PC-3 (cell line): ENCODE measurements around the gene PFN3. TPM values are rescaled to one million over a fixed set of nuclear protein-coding genes. Genes with fewer than 3 reads are reported as not detected.
A peak's percentile ranks its signal among the peaks of the same experiment; 100 is the strongest.

ENCODE experiments used
- ATAC-seq: fragments of 200-7000 bp; cut with Tn5 transposase; 2 replicates; pipeline ENCODE4 v1.9.1; 2020; ENCODE audit warnings: mild to moderate bottlenecking, moderate library complexity
- BruUV-seq: library from RNA; stranded (reverse); fragments of 400-500 nt; replicated peaks from 2 replicates; lab custom pipeline; 2021; lab: Mats Ljungman, UMichigan
- CTCF ChIA-PET: fragments of 300-600 bp; sonication (Branson Sonifier 250); formaldehyde crosslinking; loops from one replicate; lab custom pipeline; 2022; ENCODE audit warnings: antibody characterized with exemption; lab: Charles Lee
- POLR2A ChIA-PET: fragments of 300-600 bp; sonication (Branson Sonifier 250); formaldehyde crosslinking; loops from one replicate; lab custom pipeline; 2022; ENCODE audit warnings: antibody characterized with exemption; ENCODE audit not compliant: unreplicated experiment; lab: Charles Lee
- DNase-seq: peaks from one replicate; pipeline ENCODE4 v3.0.0-alpha.2; 2015
- H2AFZ ChIP-seq: fragments of 300-600 bp; sonication (generic); 2 replicates; pipeline ENCODE4 v1.6.0; 2016; ENCODE audit warnings: antibody characterized with exemption, low read length
- H3F3A ChIP-seq: fragments of 300-600 bp; sonication (generic); one replicate; pipeline ENCODE4 v1.6.0; 2017; ENCODE audit warnings: antibody characterized with exemption, low read length, control low read depth, mild to moderate bottlenecking; ENCODE audit not compliant: unreplicated experiment
- H3K27ac ChIP-seq: fragments of 300-600 bp; sonication (generic); 2 replicates; pipeline ENCODE4 v1.5.1; 2016; ENCODE audit warnings: mild to moderate bottlenecking, low read length
- H3K27me3 ChIP-seq: fragments of 300-600 bp; sonication (generic); 2 replicates; pipeline ENCODE4 v1.6.1; 2016; ENCODE audit warnings: low read length, mixed read lengths
- H3K36me3 ChIP-seq: fragments of 300-600 bp; sonication (generic); 2 replicates; pipeline ENCODE4 v1.6.1; 2016; ENCODE audit warnings: low read depth, mixed run types, low read length, mixed read lengths
- H3K4me1 ChIP-seq: fragments of 300-600 bp; sonication (generic); 2 replicates; pipeline ENCODE4 v1.5.1; 2016; ENCODE audit warnings: low read length; ENCODE audit not compliant: insufficient read depth
- H3K4me2 ChIP-seq: fragments of 300-600 bp; sonication (generic); 2 replicates; pipeline ENCODE4 v1.6.0; 2016; ENCODE audit warnings: low read length
- H3K4me3 ChIP-seq: fragments of 300-600 bp; sonication (generic); 2 replicates; pipeline ENCODE4 v1.5.1; 2016; ENCODE audit warnings: mild to moderate bottlenecking, low read length, mixed read lengths
- H3K79me2 ChIP-seq: fragments of 300-600 bp; sonication (generic); 2 replicates; pipeline ENCODE4 v1.6.1; 2017; ENCODE audit warnings: low read length, mixed read lengths
- H3K9ac ChIP-seq: fragments of 300-600 bp; sonication (generic); 2 replicates; pipeline ENCODE4 v1.6.0; 2016; ENCODE audit warnings: mild to moderate bottlenecking, low read length
- H3K9me2 ChIP-seq: fragments of 300-600 bp; sonication (generic); replicated peaks from 2 replicates; pipeline ENCODE4 v1.6.1; 2016; ENCODE audit warnings: mixed run types, low read length, mixed read lengths
- H3K9me3 ChIP-seq: fragments of 300-600 bp; sonication (generic); 2 replicates; pipeline ENCODE4 v1.6.1; 2016; ENCODE audit warnings: low read length, mixed read lengths
- H4K20me1 ChIP-seq: fragments of 300-600 bp; sonication (generic); 2 replicates; pipeline ENCODE4 v1.6.1; 2016; ENCODE audit warnings: low read length, mixed read lengths
- EZH2 ChIP-seq: fragments of 300-600 bp; sonication (generic); IDR thresholded peaks from one replicate; pipeline ENCODE4 v1.6.1; 2017; ENCODE audit warnings: antibody characterized with exemption, mild to moderate bottlenecking, low read length; ENCODE audit not compliant: unreplicated experiment
- EZH2phosphoT487 ChIP-seq: fragments of 300-600 bp; sonication (generic); IDR thresholded peaks from 2 replicates; pipeline ENCODE4 v1.6.1; 2018; ENCODE audit warnings: mild to moderate bottlenecking, antibody characterized with exemption, low read length, borderline replicate concordance
- intact Hi-C: fragments of 100-400 bp; cut with micrococcal nuclease; formaldehyde crosslinking; loops from 2 replicates; pipeline ENCODE4 v1.9.0; 2023
- total RNA-seq: library from RNA; depleted of rRNA; stranded (reverse); fragments of >200 nt; gene quantifications from 2 replicates; pipeline ENCODE4 v1.2.3, GENCODE V29; 2014
- TF ChIP-seq, protein P1 (sequence below): fragments of 300-600 bp; sonication (generic); conservative IDR thresholded peaks from 2 replicates; pipeline ENCODE4 v1.5.1; 2017; ENCODE audit warnings: antibody characterized with exemption, low read depth, mild to moderate bottlenecking, low read length

PFN3 gene
- total RNA-seq, 1 experiment from 2014 or later = not detected

DNA sequence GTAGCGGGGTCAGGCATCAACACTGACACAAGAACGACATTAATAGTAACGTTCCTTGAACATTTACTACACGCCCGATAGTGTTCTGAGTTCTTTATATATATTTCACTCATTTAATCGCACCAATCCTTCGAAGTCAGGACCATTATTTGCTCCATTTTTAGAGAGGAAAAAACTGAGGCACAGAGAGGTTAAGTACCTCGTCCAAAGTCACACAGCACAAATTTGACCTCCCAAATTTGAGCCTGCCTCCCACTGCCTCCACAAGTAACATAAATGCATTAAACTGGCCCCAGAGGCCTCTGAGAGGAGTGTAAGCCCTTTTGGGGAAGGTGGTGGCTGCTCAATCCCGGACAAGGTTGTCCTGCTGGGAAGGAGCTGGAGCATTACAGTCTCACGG lies 36.9 kb downstream of the PFN3 start:
- no peaks in the 10 kb centered on the region for H3K79me2 ChIP-seq
- H2AFZ ChIP-seq = peak overlapping the region; percentile 89
- TF ChIP-seq EZH2phosphoT487 (no peak), EZH2 (no peak)
- TF ChIP-seq, protein P1, sequence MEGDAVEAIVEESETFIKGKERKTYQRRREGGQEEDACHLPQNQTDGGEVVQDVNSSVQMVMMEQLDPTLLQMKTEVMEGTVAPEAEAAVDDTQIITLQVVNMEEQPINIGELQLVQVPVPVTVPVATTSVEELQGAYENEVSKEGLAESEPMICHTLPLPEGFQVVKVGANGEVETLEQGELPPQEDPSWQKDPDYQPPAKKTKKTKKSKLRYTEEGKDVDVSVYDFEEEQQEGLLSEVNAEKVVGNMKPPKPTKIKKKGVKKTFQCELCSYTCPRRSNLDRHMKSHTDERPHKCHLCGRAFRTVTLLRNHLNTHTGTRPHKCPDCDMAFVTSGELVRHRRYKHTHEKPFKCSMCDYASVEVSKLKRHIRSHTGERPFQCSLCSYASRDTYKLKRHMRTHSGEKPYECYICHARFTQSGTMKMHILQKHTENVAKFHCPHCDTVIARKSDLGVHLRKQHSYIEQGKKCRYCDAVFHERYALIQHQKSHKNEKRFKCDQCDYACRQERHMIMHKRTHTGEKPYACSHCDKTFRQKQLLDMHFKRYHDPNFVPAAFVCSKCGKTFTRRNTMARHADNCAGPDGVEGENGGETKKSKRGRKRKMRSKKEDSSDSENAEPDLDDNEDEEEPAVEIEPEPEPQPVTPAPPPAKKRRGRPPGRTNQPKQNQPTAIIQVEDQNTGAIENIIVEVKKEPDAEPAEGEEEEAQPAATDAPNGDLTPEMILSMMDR = no peak
- no peak overlapping the region; the same call in 1 of the 2 replicates for H3K9ac ChIP-seq
- ATAC-seq (no peak), DNase-seq (no peak)
- no peaks in the 10 kb centered on the region for H3F3A ChIP-seq
- no peaks in the 10 kb centered on the region for H3K27me3 ChIP-seq
- ChIA-PET CTCF (no interaction called here), POLR2A (no interaction called here)
- intact Hi-C loops = no loop called here
- H3K4me1 ChIP-seq = peaks cover 14% of the 10 kb centered on the region
- H3K4me3 ChIP-seq = peak overlapping the region; percentile 77
- no TSS peak for BruUV-seq
- H3K36me3 ChIP-seq = no peaks in the 10 kb centered on the region
- no peaks in the 10 kb centered on the region for H3K9me2 ChIP-seq
- no peak overlapping the region for H3K27ac ChIP-seq
- no peaks in the 10 kb centered on the region for H3K9me3 ChIP-seq
- H4K20me1 ChIP-seq = no peaks in the 10 kb centered on the region
- peak overlapping the region; percentile 86 for H3K4me2 ChIP-seq

DNA sequence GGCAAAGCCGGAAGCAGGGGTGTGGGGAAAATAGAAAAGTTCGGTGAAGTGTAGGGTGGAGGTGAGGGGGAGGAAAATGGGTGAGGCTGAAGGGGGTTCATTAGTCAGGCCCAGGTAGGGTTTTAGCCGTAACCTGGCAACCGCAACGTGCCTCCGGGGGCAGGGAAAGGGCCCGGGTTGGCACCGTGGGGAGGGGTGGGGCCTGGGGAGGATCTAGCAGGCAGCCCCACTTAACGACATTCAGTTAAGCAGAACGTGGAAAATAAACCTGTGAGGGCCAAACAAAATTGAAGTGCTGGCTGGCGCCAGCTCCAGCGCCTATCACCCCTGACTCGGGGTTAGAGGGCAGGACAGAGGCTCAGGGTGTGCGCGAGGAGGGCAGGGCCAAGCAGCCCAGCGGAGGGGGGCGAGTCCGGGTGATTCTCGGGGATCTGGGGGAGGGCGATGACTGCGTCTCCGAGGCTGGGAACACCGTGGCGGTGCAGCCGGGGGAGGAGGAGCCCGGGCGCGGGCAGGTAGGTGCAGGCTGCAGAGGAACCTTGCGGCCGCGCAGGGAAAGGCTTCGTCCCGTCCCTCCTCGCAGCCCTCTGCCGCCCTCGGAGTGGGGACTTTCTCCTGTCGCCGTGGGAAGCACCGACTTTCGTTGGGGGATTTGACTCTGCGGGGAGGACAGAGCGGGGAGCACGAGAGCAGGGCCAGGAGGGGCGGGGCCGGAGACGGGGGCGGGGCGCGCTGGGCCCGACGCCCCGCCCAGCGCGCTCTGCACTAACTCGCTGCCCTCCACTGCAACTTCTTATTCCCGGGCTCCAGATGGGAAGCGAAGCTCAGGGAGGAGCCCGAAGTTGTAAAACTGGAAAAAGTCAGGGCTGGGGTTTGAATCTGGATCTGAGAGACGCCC lies 37.6 kb downstream of the PFN3 start:
- POLR2A ChIA-PET = no interaction called here

More for the DNA sequence above, 37.6 kb downstream of the PFN3 start:
- CTCF ChIA-PET = no interaction called here
- peak; percentile 62 for DNase-seq
- Histone ChIP-seq H3K9me2 (no peaks in the 10 kb centered on the region), H3K36me3 (no peaks in the 10 kb centered on the region), H3K4me3 (peak overlapping the region; percentile 77), H3K9ac (peak overlapping the region; percentile 57), H3K79me2 (no peaks in the 10 kb centered on the region), H3F3A (no peaks in the 10 kb centered on the region), H3K4me2 (peak overlapping the region; percentile 86), H4K20me1 (no peaks in the 10 kb centered on the region), H3K4me1 (peaks cover 21% of the 10 kb centered on the region), H3K27me3 (no peaks in the 10 kb centered on the region), H3K9me3 (no peaks in the 10 kb centered on the region), H3K27ac (no peak overlapping the region), H2AFZ (peak overlapping the region; percentile 89)
- TF ChIP-seq, protein P1 = no peak
- intact Hi-C loops = no loop called here
- peak; percentile 88 for ATAC-seq
- no TSS peak for BruUV-seq
